Measurements from ENCODE around the gene MAPK7. TPM values are rescaled to one million over a fixed set of nuclear protein-coding genes. Genes with fewer than 3 reads are reported as not detected.

The MAPK7 gene
- total RNA-seq, 1 donor from 2014 or later, result 36.8 TPM

DNA sequence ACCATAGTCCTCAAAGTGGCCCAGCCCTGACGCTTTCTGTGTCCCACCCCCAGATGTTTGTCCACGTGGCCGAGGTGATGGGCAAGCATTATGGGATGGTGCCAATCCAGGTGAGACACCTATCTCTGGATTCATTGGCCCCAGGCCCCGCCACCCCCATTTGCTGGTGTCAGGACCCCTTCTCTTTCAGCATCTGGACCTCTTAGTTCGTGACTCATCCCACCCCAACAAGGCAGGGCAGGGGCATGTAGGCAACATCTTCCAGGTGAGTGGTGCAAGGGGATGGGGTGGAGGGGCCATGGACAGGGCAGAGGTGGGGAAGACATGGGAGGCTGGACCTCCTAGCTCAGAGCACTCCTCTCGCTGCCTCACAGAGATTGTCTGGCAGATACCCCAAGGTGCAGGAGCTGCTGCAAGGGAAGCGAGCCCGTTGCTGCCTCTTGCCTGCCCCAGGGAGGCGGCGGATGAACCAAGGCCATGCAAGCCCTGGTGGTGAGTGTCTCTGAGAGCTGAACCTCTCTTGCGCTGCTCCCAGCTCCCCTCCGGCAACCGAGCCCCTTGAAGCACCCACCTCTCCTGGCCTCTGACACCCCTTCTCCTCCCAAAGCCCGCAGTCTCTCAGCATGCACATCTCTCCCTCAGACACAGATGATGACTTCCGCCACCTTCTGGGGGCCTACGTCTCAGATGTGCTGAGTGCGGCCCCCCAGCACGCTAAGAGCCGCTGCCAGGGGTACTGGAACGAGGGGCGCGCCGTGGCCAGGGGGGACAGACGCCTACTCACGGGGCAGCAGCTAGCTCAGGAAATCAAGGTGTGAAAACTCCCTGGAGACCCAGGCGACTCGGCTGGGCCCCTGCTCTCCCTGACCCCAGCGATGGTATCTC lies 36.3 kb downstream of the MAPK7 start:
- no peak for DNase-seq (ENCODE audit: extremely low read depth, low read depth, low spot score)

DNA sequence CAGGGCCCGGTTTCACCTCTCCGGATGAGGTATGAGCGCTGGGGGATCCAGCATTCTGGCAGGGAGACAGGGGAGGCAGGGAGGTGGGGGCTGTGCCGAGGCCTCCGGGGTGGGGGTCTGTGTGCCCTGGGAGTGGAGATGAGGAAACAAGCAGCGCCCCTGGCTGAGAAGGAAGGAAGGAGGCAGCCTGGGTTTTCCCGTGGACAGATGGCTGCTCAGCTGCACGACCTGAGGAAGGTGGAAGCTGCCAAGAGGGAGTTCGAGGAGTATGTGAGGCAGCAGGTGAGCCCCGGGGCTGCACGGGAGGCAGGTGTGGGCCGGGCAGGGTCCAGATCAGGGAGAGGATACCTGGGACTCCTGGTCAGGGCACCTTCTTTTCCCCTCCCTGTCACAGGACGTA lies 37.0 kb downstream of the MAPK7 start:
- no peak for DNase-seq (ENCODE audit: extremely low read depth, low read depth, low spot score)

DNA sequence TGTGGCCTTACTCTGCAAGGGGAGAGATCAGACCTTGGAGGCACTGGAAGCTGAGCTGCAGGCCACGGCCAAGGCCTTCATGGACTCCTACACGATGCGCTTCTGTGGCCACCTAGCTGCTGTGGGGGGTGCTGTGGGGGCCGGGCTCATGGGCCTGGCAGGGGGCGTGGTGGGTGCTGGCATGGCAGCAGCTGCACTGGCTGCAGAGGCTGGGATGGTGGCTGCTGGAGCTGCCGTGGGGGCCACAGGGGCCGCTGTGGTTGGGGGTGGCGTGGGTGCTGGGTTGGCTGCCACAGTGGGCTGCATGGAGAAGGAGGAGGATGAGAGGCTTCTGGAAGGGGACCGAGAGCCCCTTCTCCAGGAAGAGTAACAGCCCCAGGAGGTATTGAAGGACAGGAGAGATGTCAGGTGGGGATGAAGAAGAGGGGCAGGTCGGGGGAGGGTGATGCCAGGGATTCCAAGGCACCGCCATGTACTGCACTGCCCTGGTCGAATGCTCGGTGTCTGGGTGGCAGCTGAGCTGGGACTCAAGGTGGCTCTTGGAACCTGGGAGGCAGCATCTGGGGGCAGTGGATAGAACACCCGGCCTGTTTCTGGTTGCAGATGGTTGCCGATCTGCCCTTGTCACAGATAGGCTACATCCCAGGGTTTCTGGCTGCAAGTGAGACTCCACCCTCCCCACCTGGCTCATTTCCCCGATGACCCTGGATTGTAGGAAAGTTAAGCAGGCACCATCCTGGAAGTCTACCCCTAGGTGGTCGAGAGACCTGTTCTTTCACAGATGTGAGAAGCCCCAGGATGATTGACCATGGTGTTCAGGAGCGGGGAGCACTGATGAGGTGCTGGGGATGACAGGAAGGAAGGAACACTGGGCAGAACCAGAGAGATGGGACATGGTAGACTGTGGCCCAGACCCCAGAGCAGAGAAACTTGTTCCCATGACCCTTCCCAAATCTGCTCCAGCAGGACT lies 37.8 kb downstream of the MAPK7 start:
- DNase-seq (ENCODE audit: extremely low read depth, low read depth, low spot score), result no peak

DNA sequence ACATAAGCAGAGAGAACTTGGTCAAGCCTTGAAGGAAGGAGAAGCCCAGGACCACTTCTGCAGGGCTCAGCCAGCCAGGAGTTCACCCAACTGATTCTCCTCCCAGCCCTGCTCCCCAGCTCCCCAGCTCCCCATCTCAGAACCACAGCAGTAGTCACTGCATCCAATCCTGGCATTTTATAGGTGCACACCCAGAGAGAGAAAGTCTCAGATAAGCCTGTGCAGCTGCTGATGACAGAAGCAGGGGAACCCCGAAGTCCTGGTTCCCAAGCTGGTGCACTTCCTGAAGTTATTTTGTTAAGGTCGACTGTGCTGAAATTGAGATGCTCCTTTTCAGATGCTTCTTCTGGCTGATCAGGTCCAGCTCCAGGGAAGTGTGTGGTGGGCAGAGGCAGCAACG lies 39.3 kb downstream of the MAPK7 start:
- DNase-seq (ENCODE audit: extremely low read depth, low read depth, low spot score), result no peak

DNA sequence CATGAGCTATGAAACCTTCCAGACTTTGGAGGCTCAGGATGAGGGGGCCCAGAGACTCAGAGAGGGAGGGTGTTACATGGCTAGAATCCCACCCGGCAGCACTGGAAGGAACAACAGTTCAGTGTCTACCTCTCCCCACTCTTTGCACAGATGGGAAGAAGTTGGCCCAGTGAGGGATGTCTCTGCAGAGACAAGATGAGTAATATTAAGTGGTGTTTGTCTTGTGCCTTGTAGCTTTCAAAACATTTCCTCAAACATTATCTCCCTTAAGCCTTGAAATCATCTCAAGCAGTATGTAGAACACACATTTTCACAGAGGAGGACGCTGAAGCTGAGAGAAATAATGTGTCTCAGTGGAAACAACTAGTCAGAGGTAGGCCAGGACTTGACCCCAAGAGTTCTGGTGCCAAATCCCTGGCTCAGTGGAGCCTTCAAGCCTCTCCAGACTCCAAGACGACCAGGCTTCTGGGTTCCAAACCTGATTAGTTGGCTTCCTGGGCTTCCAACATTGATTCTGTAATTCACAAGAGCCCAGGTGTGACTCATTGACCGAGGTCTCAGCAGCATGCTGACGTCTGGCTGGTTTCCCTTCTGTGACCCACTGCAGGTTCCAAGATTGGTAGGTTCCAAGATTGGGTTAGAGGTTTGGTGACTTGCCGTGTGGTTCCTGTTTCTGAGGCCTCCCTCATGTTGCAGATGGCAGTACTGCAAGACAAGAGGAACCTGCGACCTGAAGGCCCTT lies 40.1 kb downstream of the MAPK7 start:
- no peak for DNase-seq (ENCODE audit: extremely low read depth, low read depth, low spot score)

DNA sequence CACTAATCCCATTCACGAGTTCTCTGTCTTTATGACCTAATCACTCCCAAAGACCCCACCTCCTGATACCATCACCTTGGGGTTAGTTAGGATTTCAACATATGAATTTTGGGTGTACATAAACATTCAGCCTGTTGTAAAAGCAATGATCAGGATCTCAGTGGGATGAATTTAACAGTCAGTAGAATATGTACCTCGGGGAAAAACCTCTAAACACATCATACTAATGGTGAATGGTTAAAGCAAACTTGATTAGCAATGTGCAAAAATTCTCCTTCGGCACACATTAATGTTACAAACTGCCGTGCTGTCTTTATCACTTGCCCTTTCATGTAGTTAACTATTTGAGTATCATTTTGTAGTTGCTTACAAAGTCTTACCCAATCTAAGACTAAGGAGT lies 42.9 kb downstream of the MAPK7 start:
- DNase-seq (ENCODE audit: extremely low read depth, low read depth, low spot score), result no peak

DNA sequence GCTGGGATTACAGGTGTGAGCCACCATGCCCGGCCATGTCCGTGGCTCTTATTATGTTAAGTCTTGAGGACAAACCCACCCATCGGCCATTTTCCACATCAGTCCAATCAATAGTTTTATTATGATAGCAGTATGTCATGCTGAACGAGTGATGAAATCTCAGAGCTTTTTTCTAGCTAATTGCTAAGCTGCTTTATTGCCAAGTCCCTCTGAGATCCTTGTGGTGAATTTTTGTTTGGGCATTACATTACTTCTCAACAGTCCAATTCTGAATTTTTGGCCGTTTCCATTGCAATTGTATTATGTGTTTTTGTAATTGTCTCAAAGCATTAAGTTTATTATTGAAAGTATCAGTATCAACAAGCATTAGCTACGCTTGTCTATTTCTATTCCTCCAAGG lies 43.6 kb downstream of the MAPK7 start:
- no peak for DNase-seq (ENCODE audit: extremely low read depth, low read depth, low spot score)

DNA sequence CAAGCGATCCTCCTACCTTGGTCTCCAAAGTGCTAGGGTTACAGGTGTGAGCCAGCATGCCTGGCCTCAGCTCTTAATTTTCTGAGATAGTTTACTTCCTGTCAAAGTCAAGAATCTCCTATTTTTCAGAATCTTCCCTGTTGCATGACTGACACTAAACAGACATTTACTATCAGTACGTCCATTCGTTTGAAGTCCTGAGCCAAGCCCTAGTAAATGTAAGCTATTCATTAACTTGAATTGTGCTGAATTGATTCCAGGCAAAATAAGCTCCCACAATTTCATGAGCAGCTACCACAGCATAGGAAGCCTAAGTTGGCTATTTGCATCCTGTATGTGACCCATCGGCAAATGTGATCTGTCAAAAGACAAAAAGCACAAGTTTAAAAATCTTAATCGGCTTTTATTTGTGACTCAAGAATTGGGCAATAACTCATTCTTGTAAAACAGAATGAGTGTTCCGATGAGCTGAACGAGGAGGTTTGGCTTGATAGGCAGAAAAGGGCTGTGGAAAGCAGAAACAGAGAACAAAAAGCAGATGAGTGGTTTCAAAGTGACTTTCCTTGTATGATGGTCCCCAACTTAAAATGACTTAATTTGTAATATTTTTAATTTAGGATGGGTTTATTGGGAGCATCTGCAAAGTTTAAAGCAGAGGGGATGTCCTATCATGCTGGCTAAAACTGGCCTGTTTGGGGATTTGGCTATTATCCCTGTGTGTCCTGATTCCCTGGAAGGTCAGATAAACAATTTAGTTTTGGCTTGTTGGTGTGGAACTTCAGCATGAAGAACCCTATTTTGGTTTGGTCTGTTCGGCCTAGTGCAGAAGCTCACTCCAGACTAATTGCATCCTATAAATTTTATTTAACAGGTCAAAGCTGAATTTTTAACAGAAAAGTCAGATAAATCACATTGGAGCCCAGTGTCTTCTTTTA lies 46.9 kb downstream of the MAPK7 start:
- DNase-seq (ENCODE audit: extremely low read depth, low read depth, low spot score), result no peak

DNA sequence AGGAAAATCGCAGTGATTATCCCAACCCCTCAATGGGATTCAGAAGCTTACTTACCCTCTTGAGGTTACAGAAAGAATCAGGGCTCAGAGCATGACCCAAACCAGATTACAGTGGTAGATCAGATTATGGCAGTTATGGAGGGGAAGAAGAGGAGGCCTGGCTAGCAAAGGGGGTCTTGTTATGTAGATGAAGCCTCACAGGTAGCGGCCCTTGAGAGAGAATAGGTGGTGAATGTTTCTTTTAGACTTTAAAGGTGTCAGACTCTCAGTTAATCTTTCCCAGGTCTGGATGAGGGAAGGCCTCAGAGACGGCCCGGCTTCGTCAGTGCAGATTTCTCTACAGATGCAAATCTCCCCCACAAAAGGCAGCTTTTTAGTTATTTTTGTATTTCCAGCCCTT lies 48.3 kb downstream of the MAPK7 start:
- no peak for DNase-seq (ENCODE audit: extremely low read depth, low read depth, low spot score)

DNA sequence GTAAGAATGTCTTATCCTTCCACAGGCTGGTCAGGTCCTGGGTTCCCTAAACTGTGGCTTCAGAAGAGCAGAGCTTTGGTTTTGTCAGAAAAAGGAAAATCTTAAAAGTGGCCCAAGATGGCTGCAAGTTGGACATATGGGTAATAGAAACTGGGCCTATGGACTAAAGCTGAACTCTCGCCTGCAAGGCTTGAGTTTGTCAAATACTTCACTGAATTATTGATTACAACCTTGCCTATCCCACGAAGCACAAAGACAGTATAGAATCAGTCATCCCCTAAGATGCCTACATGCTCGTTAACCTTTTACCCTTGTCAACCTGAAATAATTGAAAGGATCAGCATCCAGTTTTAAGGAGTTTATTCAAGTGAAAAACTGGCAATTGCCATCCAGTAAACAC lies 53.4 kb downstream of the MAPK7 start:
- no peak for DNase-seq (ENCODE audit: extremely low read depth, low read depth, low spot score)

Other genes starting within 250 kb of the MAPK7 start
- 29.2 and 53.4 TPM in 2 replicates for gene EPN2, start 141.1 kb upstream of the MAPK7 start, total RNA-seq
- gene B9D1, start 15.8 kb upstream of the MAPK7 start, total RNA-seq, result 20.0 and 22.6 TPM in 2 replicates
- not detected in 2 replicates for gene MFAP4, start 8.7 kb downstream of the MAPK7 start, total RNA-seq
- 0.12 TPM in 1 of 2 replicates, not detected in the other for gene RNF112, start 32.7 kb downstream of the MAPK7 start, total RNA-seq
- 0.29 and 0.35 TPM in 2 replicates for gene SLC47A1, start 155.4 kb downstream of the MAPK7 start, total RNA-seq